MCF 10A (cell line): ENCODE results near the gene SLC2A8. TPM values are rescaled to one million over a fixed set of nuclear protein-coding genes. Genes with fewer than 3 reads are reported as not detected.

Experiments
- BruUV-seq: library from RNA; stranded (reverse); fragments of 400-500 nt; replicated peaks from 2 replicates; lab custom pipeline; 2021; lab: Mats Ljungman, UMichigan
- CTCF ChIA-PET: fragments of 300-600 bp; sonication (Branson Sonifier 250); formaldehyde crosslinking; extraction: SDS; loops from one replicate; lab custom pipeline; 2021; ENCODE audit warnings: antibody characterized with exemption, inconsistent platforms; lab: Yijun Ruan, JAX
- POLR2A ChIA-PET: fragments of 300-600, 350-650 bp; sonication (Branson Sonifier 250); formaldehyde crosslinking; extraction: SDS; loops from one replicate; lab custom pipeline; 2020; ENCODE audit warnings: antibody characterized with exemption, inconsistent platforms; lab: Yijun Ruan, JAX
- DNase-seq: peaks from one replicate; pipeline ENCODE4 v3.0.0-alpha.2; 2018; ENCODE audit not compliant: unreplicated experiment
- H3K27ac Mint-ChIP-seq: one replicate; pipeline ENCODE4 v1.8.0; 2022; ENCODE audit warnings: mild to moderate bottlenecking, low read depth, mixed read lengths; ENCODE audit not compliant: unreplicated experiment
- H3K27me3 Mint-ChIP-seq: one replicate; pipeline ENCODE4 v1.8.0; 2022; ENCODE audit warnings: mixed read lengths; ENCODE audit not compliant: insufficient read depth, unreplicated experiment
- H3K36me3 Mint-ChIP-seq: one replicate; pipeline ENCODE4 v1.8.0; 2022; ENCODE audit warnings: mild to moderate bottlenecking, moderate library complexity, mixed read lengths; ENCODE audit not compliant: insufficient read depth, unreplicated experiment
- H3K4me1 Mint-ChIP-seq: one replicate; pipeline ENCODE4 v1.8.0; 2022; ENCODE audit warnings: mixed read lengths; ENCODE audit not compliant: insufficient read depth, unreplicated experiment
- H3K4me3 Mint-ChIP-seq: one replicate; pipeline ENCODE4 v1.8.0; 2022; ENCODE audit warnings: mild to moderate bottlenecking, moderate library complexity, mixed read lengths; ENCODE audit not compliant: unreplicated experiment
- H3K9me3 Mint-ChIP-seq: one replicate; pipeline ENCODE4 v1.8.0; 2022; ENCODE audit warnings: mixed read lengths; ENCODE audit not compliant: unreplicated experiment
- intact Hi-C: fragments of 100-400 bp; cut with micrococcal nuclease; formaldehyde crosslinking; loops from 2 replicates; pipeline ENCODE4 v1.14.1; 2022
- total RNA-seq: library from RNA; stranded (reverse); gene quantifications from 2 replicates; pipeline ENCODE4 v1.2.3, GENCODE V29; 2022
- TF ChIP-seq, protein P1 (sequence below): fragments of 200-600 bp; IDR thresholded peaks from one replicate; pipeline ENCODE4 v1.8.0; 2022; ENCODE audit warnings: antibody characterized with exemption, mild to moderate bottlenecking; ENCODE audit not compliant: unreplicated experiment

Gene SLC2A8
- total RNA-seq, 1 experiment from 2014 or later: 14.0 TPM

DNA sequence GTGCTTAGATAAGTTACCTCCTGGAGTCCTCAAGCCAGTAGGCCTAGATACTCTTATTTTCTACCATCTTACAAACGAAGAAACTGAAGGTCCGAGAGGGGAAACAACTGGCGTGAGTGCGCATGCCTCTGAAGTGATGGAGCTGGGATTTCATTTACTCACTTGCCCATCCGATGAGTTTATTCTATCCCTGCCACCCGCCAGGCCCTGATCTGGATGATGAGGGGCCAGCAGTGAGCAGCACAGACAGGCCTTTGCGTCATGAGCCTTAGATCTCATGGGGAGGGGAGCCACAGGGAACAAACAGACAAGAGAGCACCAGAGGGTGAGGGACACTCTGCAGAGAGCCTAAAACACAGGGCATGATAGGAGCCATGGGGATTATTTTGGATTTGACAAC lies 34.1 kb upstream of the SLC2A8 start:
- Mint-ChIP-seq H3K4me1 (peaks cover 10% of the 10 kb centered on the region), H3K4me3 (no peak overlapping the region), H3K27ac (no peak overlapping the region), H3K27me3 (no peaks in the 10 kb centered on the region), H3K9me3 (no peaks in the 10 kb centered on the region), H3K36me3 (no peaks in the 10 kb centered on the region)
- TF ChIP-seq, protein P1, sequence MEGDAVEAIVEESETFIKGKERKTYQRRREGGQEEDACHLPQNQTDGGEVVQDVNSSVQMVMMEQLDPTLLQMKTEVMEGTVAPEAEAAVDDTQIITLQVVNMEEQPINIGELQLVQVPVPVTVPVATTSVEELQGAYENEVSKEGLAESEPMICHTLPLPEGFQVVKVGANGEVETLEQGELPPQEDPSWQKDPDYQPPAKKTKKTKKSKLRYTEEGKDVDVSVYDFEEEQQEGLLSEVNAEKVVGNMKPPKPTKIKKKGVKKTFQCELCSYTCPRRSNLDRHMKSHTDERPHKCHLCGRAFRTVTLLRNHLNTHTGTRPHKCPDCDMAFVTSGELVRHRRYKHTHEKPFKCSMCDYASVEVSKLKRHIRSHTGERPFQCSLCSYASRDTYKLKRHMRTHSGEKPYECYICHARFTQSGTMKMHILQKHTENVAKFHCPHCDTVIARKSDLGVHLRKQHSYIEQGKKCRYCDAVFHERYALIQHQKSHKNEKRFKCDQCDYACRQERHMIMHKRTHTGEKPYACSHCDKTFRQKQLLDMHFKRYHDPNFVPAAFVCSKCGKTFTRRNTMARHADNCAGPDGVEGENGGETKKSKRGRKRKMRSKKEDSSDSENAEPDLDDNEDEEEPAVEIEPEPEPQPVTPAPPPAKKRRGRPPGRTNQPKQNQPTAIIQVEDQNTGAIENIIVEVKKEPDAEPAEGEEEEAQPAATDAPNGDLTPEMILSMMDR: no peak
- intact Hi-C loops: loop anchor here (5.0 kb wide), 1 partner anchor 84 kb away; no protein-coding TSS in a partner anchor
- ChIA-PET POLR2A (no interaction called here), CTCF (interaction anchor here (0.6 to 1.0 kb wide), 3 partner anchors 176 to 224 kb away, joined by 3 to 4 read pairs (median 3); no protein-coding TSS in a partner anchor)
- no TSS peak for BruUV-seq
- DNase-seq: no peak

DNA sequence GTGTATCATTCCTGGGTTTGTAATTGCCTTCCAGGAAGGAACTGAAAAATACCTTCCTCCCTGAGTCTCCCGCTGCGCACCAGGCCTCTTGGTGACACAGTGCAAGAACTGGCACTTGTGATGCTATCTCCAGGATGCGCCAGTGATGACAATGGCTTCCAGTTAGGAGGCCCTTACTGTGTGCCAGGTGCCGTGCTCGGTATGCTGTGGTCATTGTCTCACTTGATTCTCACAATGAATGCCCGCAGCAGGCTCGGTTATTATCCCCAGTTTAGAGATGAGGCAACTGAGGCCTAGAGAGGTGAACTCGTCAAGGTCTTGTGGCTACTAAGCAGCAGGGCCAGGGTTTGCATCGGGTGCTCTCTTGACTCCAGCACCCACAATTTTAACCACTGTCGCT lies 31.5 kb upstream of the SLC2A8 start:
- no peak overlapping the region for H3K4me3 Mint-ChIP-seq
- CTCF ChIA-PET: no interaction called here
- POLR2A ChIA-PET: no interaction called here
- DNase-seq: no peak
- peaks cover 10% of the 10 kb centered on the region for H3K4me1 Mint-ChIP-seq
- TF ChIP-seq, protein P1: no peak
- H3K27ac Mint-ChIP-seq: no peak overlapping the region
- no peaks in the 10 kb centered on the region for H3K27me3 Mint-ChIP-seq
- H3K36me3 Mint-ChIP-seq: no peaks in the 10 kb centered on the region
- no TSS peak for BruUV-seq
- intact Hi-C loops: no loop called here
- no peaks in the 10 kb centered on the region for H3K9me3 Mint-ChIP-seq

DNA sequence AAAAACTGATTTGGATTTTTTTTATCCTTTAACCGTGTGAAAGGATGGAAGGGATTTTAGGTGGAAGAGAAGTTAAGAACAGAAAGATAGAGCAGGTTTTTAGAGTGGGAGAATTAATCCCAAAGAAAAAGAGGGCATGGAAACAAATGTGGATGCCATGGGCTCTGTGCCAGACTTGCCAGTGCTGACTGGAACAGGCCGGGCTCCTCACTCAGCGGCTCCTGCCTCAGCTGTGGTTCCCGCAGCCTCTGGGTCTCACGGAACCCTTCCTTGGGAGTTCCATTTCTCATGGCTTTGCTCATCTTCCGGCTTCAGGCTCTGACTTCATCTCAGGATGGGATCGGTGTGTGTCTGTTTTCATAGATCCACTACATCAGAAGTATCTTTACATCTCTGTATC lies 30.4 kb upstream of the SLC2A8 start:
- Mint-ChIP-seq H3K27me3 (no peaks in the 10 kb centered on the region), H3K4me3 (no peak overlapping the region), H3K4me1 (peaks cover 5% of the 10 kb centered on the region), H3K36me3 (no peaks in the 10 kb centered on the region), H3K27ac (no peak overlapping the region), H3K9me3 (no peaks in the 10 kb centered on the region)
- ChIA-PET CTCF (interaction anchor here (0.6 kb wide), 1 partner anchor 30 kb away, joined by 3 read pairs; no protein-coding TSS in a partner anchor), POLR2A (no interaction called here)
- TF ChIP-seq, protein P1: no peak
- DNase-seq: no peak
- no TSS peak for BruUV-seq
- intact Hi-C loops: no loop called here

DNA sequence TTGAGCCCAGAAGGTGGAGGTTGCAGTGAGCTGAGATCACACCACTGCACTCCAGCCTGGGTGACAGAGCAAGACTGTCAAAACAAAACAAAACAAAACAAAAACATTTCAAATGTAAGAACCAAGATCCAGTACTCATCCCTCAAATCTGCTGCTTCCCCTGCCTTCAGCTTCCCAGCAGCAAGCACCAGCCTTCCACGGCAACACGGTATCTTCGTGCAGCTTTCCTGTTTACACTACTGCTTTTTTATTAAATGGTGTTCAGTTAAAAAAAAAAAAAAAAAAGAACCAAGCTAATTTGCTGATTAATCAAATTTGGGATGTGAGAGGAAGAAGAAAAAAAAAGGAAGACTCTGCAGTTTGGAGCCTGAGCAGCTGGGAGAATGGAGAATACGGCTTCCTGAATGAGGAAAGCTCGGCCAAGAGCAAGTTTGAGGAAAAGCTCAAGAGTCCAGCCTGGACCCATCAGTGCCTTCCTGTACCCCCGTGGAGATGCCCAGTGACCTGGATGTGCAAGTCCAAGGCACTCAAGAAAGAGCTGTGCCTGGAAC lies 28.0 kb upstream of the SLC2A8 start:
- Mint-ChIP-seq H3K36me3 (no peaks in the 10 kb centered on the region), H3K27me3 (no peaks in the 10 kb centered on the region), H3K4me3 (no peak overlapping the region), H3K27ac (no peak overlapping the region), H3K4me1 (no peaks in the 10 kb centered on the region), H3K9me3 (no peaks in the 10 kb centered on the region)
- POLR2A ChIA-PET: interaction anchor here (1.1 to 1.6 kb wide), 2 partner anchors 8 to 19 kb away, joined by 4 to 5 read pairs; no protein-coding TSS in a partner anchor
- no peak for DNase-seq
- intact Hi-C loops: no loop called here
- CTCF ChIA-PET: no interaction called here
- TF ChIP-seq, protein P1: no peak
- BruUV-seq: no TSS peak
